MCF 10A (cell line): ENCODE data around the gene PTPRK. TPM values are rescaled to one million over a fixed set of nuclear protein-coding genes. Genes with fewer than 3 reads are reported as not detected.
A peak's percentile ranks its signal among the peaks of the same experiment; 100 is the strongest.

Source experiments
- BruUV-seq: library from RNA; stranded (reverse); fragments of 400-500 nt; replicated peaks from 2 replicates; lab custom pipeline; 2021; lab: Mats Ljungman, UMichigan
- CTCF ChIA-PET: fragments of 300-600 bp; sonication (Branson Sonifier 250); formaldehyde crosslinking; extraction: SDS; loops from one replicate; lab custom pipeline; 2021; ENCODE audit warnings: antibody characterized with exemption, inconsistent platforms; lab: Yijun Ruan, JAX
- POLR2A ChIA-PET: fragments of 300-600, 350-650 bp; sonication (Branson Sonifier 250); formaldehyde crosslinking; extraction: SDS; loops from one replicate; lab custom pipeline; 2020; ENCODE audit warnings: antibody characterized with exemption, inconsistent platforms; lab: Yijun Ruan, JAX
- DNase-seq: peaks from one replicate; pipeline ENCODE4 v3.0.0-alpha.2; 2018; ENCODE audit not compliant: unreplicated experiment
- H3K27ac Mint-ChIP-seq: one replicate; pipeline ENCODE4 v1.8.0; 2022; ENCODE audit warnings: mild to moderate bottlenecking, low read depth, mixed read lengths; ENCODE audit not compliant: unreplicated experiment
- H3K27me3 Mint-ChIP-seq: one replicate; pipeline ENCODE4 v1.8.0; 2022; ENCODE audit warnings: mixed read lengths; ENCODE audit not compliant: insufficient read depth, unreplicated experiment
- H3K36me3 Mint-ChIP-seq: one replicate; pipeline ENCODE4 v1.8.0; 2022; ENCODE audit warnings: mild to moderate bottlenecking, moderate library complexity, mixed read lengths; ENCODE audit not compliant: insufficient read depth, unreplicated experiment
- H3K4me1 Mint-ChIP-seq: one replicate; pipeline ENCODE4 v1.8.0; 2022; ENCODE audit warnings: mixed read lengths; ENCODE audit not compliant: insufficient read depth, unreplicated experiment
- H3K4me3 Mint-ChIP-seq: one replicate; pipeline ENCODE4 v1.8.0; 2022; ENCODE audit warnings: mild to moderate bottlenecking, moderate library complexity, mixed read lengths; ENCODE audit not compliant: unreplicated experiment
- H3K9me3 Mint-ChIP-seq: one replicate; pipeline ENCODE4 v1.8.0; 2022; ENCODE audit warnings: mixed read lengths; ENCODE audit not compliant: unreplicated experiment
- intact Hi-C: fragments of 100-400 bp; cut with micrococcal nuclease; formaldehyde crosslinking; loops from 2 replicates; pipeline ENCODE4 v1.14.1; 2022
- total RNA-seq: library from RNA; stranded (reverse); gene quantifications from 2 replicates; pipeline ENCODE4 v1.2.3, GENCODE V29; 2022
- TF ChIP-seq, protein P1 (sequence below): fragments of 200-600 bp; IDR thresholded peaks from one replicate; pipeline ENCODE4 v1.8.0; 2022; ENCODE audit warnings: antibody characterized with exemption, mild to moderate bottlenecking; ENCODE audit not compliant: unreplicated experiment

Gene PTPRK
- total RNA-seq, 1 experiment from 2014 or later, result 50.2 TPM

DNA sequence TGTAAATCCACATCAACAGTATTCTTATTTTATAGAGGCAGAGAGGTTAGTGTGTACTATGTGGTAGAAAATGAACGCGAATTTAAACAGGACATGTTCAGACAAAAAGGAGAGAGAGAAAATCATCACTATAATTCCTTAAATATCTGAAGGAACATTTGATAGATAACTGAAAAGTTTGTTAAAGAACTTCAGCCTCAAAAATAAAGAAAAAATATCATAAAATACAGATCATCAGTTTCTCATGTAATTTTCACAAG is 169.2 kb downstream of the PTPRK start:
- POLR2A ChIA-PET, result no interaction called here
- CTCF ChIA-PET, result interaction anchor here (0.6 kb wide), 1 partner anchor 710 kb away, joined by 3 read pairs; no protein-coding TSS in a partner anchor
- Mint-ChIP-seq H3K36me3 (no peaks in the 10 kb centered on the region), H3K9me3 (no peaks in the 10 kb centered on the region), H3K27me3 (no peaks in the 10 kb centered on the region), H3K4me3 (no peak overlapping the region), H3K27ac (peak overlapping the region; percentile 14), H3K4me1 (peaks cover 13% of the 10 kb centered on the region)
- no TSS peak for BruUV-seq
- TF ChIP-seq, protein P1, sequence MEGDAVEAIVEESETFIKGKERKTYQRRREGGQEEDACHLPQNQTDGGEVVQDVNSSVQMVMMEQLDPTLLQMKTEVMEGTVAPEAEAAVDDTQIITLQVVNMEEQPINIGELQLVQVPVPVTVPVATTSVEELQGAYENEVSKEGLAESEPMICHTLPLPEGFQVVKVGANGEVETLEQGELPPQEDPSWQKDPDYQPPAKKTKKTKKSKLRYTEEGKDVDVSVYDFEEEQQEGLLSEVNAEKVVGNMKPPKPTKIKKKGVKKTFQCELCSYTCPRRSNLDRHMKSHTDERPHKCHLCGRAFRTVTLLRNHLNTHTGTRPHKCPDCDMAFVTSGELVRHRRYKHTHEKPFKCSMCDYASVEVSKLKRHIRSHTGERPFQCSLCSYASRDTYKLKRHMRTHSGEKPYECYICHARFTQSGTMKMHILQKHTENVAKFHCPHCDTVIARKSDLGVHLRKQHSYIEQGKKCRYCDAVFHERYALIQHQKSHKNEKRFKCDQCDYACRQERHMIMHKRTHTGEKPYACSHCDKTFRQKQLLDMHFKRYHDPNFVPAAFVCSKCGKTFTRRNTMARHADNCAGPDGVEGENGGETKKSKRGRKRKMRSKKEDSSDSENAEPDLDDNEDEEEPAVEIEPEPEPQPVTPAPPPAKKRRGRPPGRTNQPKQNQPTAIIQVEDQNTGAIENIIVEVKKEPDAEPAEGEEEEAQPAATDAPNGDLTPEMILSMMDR, result no peak
- intact Hi-C loops, result loop anchor here (5.0 kb wide), 1 partner anchor 166 kb away; no protein-coding TSS in a partner anchor
- no peak for DNase-seq

DNA sequence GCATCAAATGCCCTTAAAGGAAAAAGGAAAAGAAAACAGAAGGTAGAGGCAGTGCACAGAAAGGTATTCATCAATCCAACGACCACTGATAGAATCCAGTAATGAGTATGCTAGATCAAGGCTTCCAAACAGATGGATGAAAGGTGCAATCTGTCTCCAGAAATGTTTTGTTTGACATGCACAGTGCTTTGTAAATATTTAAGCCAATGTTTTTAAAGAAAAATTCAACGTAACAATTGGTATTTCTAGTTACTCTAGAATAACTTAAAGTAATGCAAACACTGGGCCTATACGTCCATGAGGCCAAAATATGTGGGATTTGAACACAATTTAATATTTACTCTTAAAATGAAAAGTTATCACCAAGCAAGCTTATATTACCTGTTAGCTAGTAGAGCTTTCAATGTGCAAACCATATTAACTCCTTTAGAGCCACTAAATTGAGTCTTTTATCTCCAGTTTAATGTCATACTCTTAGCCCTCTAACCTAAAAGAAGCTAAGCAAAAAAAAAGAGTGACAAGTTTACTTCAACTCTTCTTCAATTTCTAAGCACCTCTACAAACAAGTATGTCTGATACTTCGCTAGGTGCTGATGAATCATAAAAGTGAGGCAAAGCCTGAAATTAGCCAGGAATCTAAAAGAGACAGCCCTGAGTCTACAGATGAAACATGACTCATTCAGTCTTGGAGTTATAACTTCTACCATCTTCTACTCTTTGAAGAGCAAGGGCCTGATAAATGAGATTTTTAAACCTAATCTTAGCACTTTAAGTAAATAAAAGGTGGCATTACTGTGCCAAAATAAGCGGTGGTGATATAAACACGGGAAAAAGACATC is 169.8 kb downstream of the PTPRK start:
- peak; percentile 60 for DNase-seq
- no TSS peak for BruUV-seq

DNA sequence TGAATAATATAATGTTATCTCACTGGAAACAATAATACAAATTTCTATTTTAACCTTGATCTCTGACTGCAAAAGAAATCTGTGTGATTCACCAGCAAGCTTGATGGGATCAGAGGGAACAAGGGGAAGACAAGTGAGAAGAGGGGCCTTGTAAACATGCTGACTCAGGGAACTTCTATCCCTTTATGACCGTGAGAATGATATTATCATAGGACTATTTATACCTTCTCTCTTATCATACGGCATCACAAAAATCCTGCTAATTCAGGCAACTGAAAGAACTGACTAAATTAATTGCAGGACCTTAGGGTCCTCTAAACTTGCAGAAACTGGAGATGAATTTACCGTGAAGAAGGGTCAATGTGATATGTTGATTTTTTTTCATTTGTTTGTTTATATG is 173.3 kb downstream of the PTPRK start:
- CTCF ChIA-PET, result no interaction called here
- no TSS peak for BruUV-seq
- peaks cover 13% of the 10 kb centered on the region for H3K4me1 Mint-ChIP-seq
- H3K36me3 Mint-ChIP-seq, result peaks cover 4% of the 10 kb centered on the region
- TF ChIP-seq, protein P1, result no peak
- DNase-seq, result no peak
- intact Hi-C loops, result no loop called here
- no peak overlapping the region for H3K27ac Mint-ChIP-seq
- H3K9me3 Mint-ChIP-seq, result no peaks in the 10 kb centered on the region
- no peaks in the 10 kb centered on the region for H3K27me3 Mint-ChIP-seq
- no peak overlapping the region for H3K4me3 Mint-ChIP-seq
- POLR2A ChIA-PET, result no interaction called here

More for the DNA sequence above, 169.8 kb downstream of the PTPRK start:
- TF ChIP-seq, protein P1, result no peak
- Mint-ChIP-seq H3K27me3 (no peaks in the 10 kb centered on the region), H3K27ac (peak overlapping the region; percentile 14), H3K4me1 (peaks cover 13% of the 10 kb centered on the region), H3K36me3 (no peaks in the 10 kb centered on the region), H3K4me3 (no peak overlapping the region), H3K9me3 (no peaks in the 10 kb centered on the region)
- intact Hi-C loops, result loop anchor here (5.0 kb wide), 1 partner anchor 167 kb away; no protein-coding TSS in a partner anchor
- POLR2A ChIA-PET, result no interaction called here
- CTCF ChIA-PET, result interaction anchor here (0.6 to 1.6 kb wide), 3 partner anchors 104 to 710 kb away, joined by 3 to 4 read pairs (median 3); no protein-coding TSS in a partner anchor

DNA sequence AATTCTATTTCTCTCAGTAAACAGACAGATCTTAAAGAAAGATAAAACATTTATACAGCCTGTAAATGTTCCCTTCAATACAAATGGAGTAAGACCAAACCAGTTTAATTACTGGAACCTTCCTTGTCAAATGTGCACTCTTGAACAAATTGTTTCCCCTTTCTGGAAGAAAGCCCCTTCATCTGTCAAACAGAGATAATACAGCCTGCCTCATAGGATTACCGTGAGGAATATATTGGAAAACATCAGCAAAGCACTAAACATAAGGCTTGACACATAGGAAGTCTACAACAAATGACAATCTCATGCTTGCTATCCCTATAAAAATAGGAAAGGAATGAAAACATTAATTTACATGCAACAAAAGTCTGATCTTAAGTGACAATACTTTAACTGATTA is 173.8 kb downstream of the PTPRK start:
- ChIA-PET POLR2A (no interaction called here), CTCF (no interaction called here)
- BruUV-seq, result no TSS peak
- Mint-ChIP-seq H3K9me3 (no peaks in the 10 kb centered on the region), H3K4me3 (no peak overlapping the region), H3K4me1 (peaks cover 13% of the 10 kb centered on the region), H3K36me3 (peaks cover 4% of the 10 kb centered on the region), H3K27ac (no peak overlapping the region), H3K27me3 (no peaks in the 10 kb centered on the region)
- intact Hi-C loops, result no loop called here
- TF ChIP-seq, protein P1, result no peak
- DNase-seq, result no peak
